Measurements from ENCODE around the gene NBEAL2.

NBEAL2 gene, protein sequence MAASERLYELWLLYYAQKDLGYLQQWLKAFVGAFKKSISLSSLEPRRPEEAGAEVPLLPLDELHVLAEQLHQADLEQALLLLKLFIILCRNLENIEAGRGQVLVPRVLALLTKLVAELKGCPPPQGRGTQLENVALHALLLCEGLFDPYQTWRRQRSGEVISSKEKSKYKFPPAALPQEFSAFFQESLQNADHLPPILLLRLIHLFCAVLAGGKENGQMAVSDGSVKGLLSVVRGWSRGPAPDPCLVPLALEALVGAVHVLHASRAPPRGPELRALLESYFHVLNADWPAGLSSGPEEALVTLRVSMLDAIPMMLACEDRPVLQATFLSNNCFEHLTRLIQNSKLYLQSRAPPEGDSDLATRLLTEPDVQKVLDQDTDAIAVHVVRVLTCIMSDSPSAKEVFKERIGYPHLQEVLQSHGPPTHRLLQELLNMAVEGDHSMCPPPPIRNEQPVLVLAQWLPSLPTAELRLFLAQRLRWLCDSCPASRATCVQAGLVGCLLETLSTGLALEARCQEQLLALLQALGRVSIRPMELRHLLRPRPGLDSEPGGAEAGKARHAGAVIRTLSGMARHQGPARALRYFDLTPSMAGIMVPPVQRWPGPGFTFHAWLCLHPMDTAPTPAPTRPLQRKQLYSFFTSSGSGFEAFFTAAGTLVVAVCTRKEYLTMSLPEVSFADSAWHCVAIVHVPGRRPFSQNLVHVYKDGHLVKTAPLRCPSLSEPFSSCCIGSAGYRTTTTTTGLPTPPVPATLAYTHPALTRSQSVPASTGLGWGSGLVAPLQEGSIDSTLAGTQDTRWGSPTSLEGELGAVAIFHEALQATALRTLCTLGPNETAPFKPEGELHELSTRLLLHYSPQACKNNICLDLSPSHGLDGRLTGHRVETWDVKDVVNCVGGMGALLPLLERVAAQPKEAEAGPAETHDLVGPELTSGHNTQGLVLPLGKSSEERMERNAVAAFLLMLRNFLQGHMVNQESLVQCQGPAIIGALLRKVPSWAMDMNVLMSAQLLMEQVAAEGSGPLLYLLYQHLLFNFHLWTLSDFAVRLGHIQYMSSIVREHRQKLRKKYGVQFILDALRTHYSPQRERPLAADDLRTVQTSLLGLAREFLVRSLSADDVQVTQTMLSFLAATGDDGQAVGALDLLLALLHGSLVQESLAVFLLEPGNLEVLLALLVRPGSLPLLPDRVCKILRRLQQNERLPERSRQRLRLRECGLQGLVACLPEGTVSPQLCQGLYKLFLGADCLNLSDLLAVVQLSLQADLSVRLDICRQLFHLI (N-terminal part only)

DNA sequence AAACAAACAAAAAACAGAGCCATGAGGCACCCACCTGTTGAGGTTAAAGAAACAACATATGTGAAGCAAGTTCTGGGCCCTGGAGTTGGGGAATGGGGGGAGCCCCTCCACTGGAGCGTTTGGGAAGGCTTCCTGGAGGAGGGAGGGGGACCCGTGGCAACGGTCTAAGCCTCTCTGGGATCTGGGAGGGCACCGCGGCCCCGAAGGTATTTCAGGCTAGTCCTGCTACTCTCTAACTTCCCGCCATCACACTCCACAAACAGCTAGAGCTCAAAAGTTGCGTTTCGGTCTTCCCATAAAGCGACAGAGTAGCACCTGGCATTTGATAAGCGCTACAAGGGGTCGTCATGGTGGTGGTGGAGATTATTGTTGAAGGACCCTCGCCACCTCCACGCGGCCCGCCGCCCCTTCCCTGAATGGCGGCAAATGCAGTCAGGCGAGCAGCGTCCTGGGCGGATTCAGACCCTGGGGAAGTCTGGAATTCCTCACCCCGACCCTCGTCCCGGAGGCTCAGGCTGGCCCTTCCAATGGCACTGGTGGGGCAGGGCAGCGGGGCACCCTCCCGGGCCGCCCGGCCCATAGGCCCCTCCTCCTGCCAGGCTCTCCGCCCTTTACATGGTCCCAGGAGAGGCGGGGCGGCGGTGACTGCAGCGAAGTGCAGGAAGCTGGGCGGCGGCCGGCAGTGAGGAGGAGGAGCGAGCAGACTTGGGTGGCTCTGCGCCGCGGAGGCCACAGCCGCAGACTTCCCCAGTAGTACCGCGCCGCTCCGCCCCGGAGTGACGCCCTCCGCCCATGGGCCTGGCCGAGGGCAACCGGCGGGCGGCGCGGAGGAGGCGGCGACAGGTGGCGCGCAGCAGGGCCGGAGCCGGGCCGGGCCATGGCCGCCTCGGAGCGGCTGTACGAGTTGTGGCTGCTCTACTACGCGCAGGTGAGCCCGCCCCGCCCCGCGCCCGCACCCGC lies at the start of gene NBEAL2:
NBEAL2 (plus strand) TSS at position 682 of the 960 bp plus-strand sequence; CDS start at position 878, 196 bp downstream.
- peak; percentile 91 for DNase-seq

DNA sequence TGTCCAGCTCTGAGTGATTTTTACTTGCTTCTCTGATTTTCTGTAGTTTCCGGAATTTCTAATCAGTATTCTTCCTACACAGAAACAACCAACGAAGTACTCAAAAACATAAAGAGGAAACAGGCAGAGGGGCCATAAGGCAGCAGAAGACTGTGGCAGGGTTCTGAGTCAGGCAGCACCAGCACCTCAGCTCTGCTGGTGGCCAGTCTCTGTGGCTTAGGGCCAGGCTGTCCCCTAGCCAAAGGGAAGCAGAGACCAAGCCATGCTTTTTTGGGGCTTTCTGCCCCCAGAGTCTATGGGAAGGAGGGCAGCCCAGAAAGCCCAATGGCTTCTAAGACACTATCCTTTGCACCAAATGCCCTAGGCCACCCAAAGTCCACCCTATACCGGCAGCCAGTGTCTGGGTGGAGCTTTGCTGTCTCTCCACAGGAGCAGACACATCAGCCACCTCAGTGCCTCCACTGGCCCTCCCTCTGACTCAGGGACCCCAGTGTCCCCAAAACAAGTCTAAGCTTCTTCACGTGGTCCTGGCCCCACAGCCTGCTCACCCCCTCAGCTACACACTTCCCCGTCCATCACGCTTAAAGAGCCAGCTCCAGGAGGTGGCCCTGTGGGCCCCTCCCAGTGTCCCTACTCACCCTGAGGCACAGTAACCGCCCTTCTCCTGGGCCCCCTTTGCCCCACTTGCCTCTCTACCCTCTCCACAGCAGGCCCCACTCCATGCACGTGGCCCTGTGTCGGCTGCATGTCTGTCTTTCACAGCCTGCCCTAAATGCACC lies 49.1 kb upstream of the NBEAL2 start:
- DNase-seq: no peak

DNA sequence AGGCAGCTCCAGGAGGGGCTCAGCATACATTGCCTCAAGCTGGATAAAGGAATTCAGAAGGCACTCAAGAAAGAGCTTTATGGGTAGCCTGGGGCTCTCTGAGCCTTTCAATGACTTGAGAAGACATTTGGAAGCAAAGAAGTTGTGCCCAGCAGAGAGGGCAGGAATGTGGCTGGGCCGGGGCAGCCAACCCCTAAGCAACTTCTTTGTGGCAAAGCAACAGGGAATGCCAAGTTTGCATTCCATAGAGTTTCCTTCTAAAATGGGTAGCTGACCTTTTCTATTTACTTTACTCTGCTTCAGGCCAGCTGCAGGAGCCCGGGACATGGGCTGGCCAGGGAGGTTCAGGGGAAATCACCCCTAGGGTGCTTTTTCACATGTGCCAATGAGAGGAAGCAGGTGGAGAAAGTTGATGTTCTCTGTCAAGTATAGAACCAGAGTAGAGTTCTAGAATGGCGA lies 48.5 kb upstream of the NBEAL2 start:
- DNase-seq: no peak

DNA sequence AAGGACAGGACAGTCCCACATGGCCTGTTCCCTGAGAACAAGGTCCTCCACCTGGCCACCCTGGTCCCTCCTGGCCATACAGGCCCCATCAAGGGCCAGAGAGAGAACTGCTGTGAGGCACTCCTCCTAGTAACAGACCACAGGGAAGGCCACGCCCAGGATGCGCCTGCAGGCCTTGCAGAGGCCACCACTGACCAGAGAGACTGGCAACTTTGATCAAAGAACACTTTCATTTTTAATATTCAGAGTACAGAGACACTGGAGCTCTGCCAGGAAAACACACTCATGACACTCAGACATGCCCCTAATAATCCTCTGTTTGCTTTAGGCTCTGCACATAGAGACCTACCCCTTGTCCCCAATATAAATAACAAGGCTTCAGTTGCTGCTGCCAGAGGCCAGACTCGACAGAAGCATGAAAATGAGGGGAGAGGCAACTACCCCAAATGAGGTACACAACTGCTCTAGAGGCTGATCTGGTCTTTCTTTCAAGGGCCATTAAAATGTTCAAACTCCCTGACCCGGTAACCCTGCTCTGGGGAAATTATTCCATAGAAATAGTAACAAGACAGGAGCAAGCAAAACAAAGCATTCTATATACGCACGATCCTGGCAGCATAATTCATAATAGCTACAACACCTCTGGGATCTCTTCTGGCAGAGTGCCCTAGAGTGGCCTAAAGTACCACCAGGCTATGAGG lies 47.7 kb upstream of the NBEAL2 start:
- DNase-seq: peak; percentile 58

DNA sequence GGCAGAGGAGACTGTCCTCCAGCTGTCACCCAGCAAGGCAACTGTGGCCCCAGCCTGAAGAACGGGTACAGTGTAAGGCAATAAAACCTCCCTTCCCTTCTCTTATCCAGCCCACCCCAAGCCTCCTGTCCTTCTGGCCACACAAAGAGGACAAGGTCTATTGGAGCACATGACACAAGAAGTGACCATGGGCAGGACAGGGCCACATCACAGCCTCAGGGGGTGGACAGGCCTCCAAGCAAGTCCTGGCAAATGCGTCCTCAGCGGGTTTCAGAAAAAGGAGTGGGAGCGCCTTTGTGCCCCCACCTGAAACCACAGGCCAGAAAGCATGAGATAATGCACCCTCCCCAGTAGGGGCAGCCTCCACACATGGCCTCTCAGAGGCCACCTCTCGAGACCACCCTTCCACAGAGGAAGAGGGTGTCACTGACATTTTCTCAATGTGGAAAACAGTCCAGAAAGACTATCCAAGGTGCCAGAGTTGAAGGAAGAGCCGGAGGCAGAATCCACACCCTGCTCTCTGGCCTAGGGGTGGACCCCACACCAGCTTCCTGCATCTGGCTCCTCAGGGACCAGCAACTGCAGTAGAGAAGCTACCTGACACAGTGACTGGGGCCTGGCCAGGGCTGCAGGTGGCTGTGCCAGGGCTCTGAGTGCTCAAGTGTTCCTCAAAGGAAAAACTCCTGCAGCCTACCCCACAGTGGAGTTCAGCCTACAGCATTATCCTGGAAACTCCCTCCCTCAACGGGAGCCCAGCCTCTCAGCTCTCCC lies 46.8 kb upstream of the NBEAL2 start:
- DNase-seq: no peak

DNA sequence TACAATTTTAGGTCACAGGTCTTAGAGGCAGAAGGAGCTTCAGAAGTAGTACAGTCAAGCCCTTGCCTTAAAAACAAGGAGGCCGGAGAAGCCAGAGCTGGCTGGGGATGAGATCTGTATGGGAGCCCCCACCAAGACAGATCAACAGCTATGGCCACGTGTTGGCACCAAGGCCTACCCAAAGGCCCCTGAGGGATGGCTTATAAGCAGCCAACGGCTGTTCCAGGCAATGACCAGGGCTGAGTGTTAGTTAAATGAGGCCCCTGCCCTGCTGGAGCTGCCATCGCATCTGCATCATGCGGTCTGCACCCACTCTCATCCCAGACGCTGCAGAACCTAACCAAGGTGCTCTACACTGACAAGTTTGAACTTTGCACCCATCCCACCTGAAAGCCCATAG lies 46.2 kb upstream of the NBEAL2 start:
- DNase-seq: no peak

DNA sequence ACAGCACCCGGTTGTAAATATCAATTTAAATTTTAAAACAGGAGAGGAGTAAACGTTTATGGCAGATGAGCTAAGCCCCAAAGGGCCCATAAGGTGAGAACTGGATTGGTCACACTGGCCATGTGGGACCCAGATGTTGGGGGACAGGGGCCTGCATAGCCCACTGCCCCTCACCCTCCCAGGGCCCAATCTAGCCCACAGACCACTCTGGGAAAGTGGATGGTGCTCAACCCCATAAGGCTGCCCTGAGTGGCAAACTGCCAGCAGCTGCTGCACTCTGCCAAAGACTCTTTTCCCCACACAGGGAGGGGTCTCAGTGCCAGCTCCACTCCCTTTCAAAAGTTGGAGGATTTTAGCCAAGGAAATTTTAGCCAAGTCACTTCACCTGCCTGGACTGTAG lies 45.4 kb upstream of the NBEAL2 start:
- DNase-seq: no peak

DNA sequence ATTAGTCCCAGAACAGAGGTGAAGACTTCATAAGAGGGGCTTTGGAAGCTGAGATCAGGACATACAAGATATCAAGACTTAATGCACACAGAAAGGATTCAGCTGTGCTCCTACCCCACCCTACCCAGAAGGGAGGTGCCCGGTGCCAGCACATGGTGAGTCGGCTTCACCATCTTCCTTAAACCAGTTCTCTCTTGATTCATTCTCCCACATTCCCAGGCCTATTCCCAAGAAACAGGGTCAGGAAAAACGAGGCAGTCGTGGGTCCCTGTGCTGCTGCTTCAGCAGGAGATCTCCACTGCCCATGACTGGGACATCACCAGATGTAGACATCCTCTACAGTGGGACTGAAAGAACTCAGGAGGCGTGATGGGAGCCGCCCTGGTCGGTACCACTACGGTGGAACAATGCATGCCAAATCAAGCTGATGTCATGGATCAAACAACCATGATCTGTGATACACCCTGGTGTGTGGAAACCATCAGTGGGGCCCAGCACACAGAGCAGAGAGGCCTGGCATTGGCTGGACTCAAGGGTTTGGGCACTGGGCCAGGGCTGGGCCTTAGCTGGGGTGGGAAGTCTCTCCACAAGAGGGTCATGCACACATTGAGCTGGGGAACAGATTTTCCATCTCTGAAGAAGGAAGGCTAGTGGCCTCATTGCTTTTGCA lies 44.8 kb upstream of the NBEAL2 start:
- DNase-seq: peak; percentile 3

DNA sequence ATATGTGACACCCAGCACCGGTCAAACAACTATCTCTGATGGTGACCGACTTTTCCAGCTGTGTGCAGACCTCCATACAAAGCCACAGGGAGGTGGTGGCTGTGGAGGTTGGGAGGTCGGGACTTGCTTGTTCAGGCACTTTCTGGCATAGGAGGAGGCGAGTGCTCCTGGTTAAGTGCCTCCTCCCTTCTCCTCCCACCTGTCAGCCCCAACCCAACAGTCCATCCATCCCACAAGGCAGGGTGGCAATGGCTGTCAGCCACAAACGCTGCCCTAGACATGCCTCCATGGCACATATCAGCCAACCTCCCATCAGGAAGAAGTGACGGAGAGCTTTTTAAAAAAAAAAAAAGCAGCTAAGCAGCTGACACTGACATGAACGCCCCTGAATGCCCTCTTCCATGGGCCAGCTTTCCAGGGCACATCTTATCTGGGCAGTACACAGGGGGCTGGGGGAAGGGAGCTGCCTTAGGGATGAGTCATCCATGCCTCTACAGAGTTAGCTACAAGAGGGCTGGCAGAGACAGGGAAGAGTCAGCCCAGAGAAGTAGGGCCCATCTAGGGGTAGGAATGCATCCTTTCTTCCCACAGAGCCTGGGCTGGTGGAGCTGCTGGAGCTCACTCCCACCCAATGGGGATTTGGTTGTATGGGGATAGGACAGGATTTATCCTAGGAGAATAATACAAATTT lies 44.2 kb upstream of the NBEAL2 start:
- peak; percentile 66 for DNase-seq

DNA sequence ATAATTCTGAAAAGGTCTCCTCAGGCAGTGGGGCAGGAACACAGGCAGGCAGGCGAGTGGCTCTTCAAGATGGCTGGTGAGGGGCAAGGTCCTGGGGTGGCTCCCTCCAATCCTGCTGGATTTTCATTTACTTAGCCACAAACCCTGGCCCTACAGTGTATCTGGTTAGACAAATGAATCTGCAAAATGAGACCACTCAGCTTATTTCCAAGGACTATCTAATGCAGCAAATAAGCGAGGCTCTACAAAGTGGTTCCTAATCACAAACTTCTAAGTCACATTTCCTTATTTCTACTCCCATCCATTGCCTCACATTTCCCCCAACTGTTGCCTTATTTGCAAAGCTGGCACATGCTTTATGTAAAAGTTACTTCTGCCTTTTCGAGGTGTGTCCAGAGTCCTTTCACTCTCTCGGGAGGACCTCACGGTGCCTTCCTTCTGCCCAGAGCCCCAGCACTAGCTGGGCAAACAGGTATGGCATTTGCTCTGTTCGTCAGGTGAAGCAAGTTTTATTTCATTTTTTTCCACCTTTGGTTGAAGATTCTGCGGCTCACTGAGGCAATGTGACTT lies 43.4 kb upstream of the NBEAL2 start:
- DNase-seq: no peak

DNA sequence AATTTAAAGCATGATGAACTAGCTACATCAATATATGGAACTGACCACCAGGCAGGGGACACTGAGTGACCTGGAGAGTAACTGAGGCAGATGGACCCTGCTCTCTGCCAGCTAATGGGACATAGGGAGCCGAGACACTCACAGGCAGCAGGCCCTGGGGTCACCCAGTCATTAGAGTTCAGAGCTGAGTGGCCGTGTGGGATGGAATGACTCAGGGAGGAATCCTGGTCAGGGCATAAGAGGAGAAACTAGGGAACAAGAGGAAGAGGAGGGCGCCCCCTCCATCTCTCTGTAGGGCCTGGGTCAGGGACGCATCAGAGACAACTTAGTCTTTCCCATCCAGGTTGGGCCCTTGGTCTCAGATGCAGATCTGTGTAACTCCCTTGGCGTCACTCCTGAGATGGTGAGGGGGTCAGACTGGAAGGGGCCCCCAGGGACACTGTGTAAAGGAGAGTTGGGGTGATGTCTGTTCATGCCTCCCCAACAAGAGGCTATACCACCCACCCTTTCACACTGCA lies 42.7 kb upstream of the NBEAL2 start:
- no peak for DNase-seq

DNA sequence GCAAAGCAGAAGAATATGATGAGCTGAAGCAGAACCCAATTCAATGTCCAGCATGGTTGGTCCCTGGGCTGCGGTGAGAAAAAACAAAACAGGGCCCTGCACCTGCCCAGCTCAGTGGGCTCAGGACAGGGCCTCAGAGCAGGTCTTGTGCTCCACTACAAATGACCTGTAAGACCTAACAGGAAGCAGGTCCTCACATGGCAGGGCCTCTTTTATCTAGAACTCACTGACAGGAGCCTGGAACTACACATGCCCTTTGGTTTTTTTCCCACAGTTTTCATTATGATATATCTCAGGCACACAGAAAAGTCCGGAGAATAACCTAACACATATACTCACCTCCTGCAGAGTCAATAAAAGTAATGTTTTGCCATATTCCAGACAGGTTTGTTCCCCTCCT lies 41.3 kb upstream of the NBEAL2 start:
- DNase-seq: no peak

DNA sequence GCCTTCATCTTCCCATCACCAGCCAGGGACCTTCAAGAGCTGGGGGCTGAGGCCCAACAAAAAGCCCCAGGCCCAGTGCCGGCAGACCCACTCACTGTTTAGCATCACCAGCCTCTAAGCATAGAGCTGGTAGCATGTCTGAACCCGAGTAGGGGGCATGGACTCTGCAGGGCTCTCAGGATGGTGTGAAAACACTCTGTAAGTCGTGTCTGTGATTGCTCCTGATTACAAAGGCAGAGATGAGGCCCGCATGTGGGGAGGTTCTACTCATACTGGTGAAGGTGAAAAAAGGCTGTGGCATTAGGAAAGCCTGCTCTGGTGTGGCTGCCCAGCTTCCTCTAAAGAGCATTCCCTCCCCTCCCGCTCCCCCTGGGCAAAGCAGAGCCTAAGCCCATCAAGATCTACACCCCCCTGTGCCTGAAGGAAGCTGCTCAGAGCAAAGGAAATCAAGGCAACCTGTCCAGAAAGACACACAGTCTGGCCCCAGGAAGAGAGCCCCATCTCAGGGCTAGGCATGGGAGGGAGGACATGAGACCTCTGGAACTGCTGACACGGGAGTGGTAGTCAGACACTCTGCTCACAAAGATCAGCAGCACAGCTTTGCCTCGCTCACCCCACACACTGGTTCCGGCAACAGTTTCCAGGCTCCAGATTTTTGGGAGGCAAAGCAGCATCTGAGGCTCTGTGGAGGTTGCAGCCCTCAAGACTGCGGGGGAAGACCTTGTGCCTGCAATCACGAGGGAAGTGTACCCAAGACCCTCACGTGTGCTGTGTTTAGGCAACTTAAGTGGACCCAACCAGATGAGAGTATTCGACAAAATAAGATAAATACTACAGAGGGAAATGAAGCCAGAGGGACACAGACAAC lies 39.7 kb upstream of the NBEAL2 start:
- no peak for DNase-seq

DNA sequence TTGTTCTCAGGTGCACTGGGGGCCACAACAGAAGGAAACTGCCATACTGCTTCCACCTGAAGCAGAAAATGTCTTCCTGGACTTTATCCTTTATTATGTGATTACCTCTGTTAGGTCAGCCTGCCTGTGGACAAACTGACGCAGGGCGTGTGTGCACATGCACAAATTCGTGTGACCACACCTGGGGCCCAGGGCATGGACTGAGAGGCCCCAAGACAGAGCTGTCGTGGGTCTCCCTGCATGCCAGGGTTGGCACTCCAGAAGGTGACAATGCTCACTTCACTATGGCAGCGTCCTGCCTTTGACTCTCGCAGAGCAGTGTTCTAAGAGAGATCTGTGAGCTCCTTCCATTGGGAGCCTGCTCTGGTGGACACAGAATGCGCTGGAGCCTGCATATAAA lies 37.4 kb upstream of the NBEAL2 start:
- no peak for DNase-seq

DNA sequence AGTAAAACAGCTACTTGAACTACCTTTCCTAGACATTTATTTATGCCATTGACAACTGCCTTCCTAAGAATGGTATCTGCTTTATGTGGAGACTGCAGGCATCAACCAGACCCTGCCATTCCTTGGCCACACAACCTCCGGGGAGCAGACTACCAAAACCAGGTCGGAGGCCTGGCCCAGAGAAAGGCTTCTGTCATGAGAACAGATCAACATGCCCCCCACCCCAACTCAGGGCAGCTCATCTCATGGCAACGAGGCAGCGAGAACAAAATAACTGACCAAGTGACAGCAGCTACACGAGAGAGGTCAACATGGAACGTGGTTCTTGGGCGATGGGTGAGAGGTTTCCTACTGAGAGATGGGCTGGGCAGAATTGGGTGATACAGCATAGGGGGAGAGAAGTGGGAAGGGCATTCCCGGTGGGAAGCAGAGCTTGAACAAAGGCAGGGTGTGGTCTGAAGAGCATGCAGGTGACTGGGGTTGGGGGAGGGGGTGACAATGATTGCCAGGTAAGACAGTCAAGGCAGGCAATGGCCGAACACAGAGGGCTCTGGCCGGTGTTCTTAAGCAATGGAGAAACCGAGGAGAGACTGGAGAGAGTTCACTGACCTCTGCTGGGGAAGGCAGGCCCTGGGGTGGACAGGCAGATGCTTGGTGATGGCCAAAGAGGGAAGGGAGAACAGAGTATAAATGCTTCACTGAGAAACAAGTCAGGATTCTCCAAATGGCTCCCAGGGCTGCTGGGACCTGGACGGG lies 36.8 kb upstream of the NBEAL2 start:
- no peak for DNase-seq
